ENCODE results near the gene RAI1. TPM values are rescaled to one million over a fixed set of nuclear protein-coding genes. Genes with fewer than 3 reads are reported as not detected.

The RAI1 gene
- total RNA-seq, 1 donor from 2014 or later: 33.5 TPM

GRCh38 chr17:17732892-17733670 is 51.8 kb downstream of the RAI1 start:
- Mint-ChIP-seq H3K9me3 (no peaks in the 10 kb centered on the region), H3K27me3 (ENCODE audit: low read depth) (no peaks in the 10 kb centered on the region), H3K36me3 (ENCODE audit: low read depth) (no peaks in the 10 kb centered on the region), H3K27ac (no peak overlapping the region), H3K4me1 (ENCODE audit: low read depth) (peaks cover 21% of the 10 kb centered on the region), H3K4me3 (ENCODE audit: low read depth) (no peak overlapping the region)
- no peak for DNase-seq (ENCODE audit: low spot score)
- intact Hi-C loops (cut with micrococcal nuclease): no loop called here

DNA sequence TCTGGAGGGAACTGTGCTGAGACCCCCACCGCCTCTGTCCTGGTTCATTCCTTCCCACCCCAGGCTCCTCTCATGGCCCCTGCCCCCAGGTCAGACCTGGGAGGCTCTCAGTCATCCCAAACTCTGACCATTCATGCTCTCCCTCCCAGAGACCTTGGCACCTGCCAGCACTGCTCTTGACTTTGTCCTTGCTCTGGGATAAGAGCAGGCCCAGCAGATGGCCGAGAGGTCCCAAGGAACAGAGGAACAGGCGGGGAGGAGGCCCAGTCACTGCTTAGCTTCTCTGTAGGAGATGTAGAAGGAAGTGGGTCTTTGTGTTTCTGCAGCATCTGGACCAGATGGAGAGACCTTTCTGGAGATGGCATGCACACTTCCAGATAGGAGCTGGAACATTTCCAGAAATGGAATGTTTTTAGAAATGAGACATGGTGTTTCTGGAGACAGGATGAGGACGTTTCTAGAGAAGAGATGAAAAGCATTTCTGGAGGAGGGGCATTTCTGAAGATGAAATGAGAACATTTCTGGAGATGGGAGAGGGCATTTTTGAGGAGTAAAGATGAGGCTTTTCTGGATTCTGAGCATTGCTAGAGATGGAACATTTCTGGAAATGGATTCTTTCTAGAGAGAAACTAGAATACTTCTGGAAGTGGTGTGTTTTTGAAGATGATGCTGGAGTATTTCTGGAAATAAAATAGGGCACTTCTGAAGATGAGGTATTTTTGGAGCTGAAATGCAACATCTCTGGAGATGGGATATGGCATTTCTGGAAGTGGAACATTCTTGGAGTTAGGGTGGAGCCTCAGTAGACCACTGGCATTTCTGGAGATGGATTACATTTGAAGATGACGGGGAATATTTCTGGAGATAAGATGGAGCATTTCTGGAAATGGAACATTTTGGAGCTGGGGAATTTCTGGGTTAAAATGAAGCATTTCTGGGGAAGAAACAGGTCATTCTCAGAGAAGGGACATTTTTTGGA is 55.2 kb downstream of the RAI1 start:
- Mint-ChIP-seq H3K9me3 (no peaks in the 10 kb centered on the region), H3K4me3 (ENCODE audit: low read depth) (no peak overlapping the region), H3K27ac (no peak overlapping the region), H3K4me1 (ENCODE audit: low read depth) (peaks cover 28% of the 10 kb centered on the region), H3K36me3 (ENCODE audit: low read depth) (no peaks in the 10 kb centered on the region), H3K27me3 (ENCODE audit: low read depth) (peaks cover 3% of the 10 kb centered on the region)
- intact Hi-C loops (cut with micrococcal nuclease): no loop called here
- DNase-seq (ENCODE audit: low spot score): no peak

DNA sequence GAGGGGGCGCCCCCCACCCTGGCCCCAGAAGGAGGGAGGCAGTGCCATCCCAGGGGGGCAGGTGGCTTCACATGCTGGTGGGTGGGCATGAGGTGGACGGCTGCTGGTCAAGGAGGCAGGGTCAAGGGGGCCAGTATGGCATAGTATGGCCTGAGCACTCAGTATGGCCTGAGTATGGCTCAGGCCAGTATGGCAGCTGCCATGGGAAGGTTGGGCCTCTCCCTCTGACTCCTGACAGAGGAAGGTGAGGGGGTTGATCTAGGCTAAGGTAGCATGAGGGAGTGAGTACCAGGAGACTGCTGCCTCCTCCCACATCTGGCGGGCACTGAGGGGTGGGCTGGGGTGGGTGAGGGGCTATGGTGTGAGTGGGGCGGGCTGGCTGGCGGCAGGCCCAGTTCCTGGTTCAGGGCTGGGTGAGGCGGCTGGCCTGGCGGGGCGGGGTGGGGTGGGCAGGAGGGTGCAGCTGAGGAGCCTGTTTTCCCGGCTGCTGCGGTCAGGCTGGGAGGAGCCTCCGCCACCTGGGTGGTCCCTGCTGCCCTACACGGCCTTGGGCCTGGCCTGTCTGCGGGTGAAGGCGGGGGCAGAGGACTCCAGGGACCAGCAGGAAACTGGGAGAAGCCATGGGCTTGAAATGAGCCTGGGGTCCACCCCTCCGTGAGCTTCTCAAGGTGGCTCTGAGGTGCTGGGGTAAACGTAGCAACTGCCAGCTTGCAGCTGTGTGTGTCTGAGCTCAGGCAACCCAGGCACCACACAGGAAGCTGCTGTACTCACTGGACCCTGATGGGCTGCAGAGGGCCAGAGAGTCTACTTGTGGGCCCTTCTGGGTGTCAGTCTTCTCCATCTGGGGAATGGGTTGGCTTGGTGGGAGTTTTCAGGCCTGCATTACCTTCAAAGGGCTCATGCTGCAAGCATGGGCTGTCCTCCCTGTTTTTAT is 57.0 kb downstream of the RAI1 start:
- intact Hi-C loops (cut with micrococcal nuclease): no loop called here
- no peaks in the 10 kb centered on the region for H3K36me3 Mint-ChIP-seq (ENCODE audit: low read depth)
- H3K9me3 Mint-ChIP-seq: no peaks in the 10 kb centered on the region
- H3K27ac Mint-ChIP-seq: no peak overlapping the region
- peaks cover 3% of the 10 kb centered on the region for H3K27me3 Mint-ChIP-seq (ENCODE audit: low read depth)
- DNase-seq (ENCODE audit: low spot score): no peak
- peaks cover 23% of the 10 kb centered on the region for H3K4me1 Mint-ChIP-seq (ENCODE audit: low read depth)
- no peak overlapping the region for H3K4me3 Mint-ChIP-seq (ENCODE audit: low read depth)

DNA sequence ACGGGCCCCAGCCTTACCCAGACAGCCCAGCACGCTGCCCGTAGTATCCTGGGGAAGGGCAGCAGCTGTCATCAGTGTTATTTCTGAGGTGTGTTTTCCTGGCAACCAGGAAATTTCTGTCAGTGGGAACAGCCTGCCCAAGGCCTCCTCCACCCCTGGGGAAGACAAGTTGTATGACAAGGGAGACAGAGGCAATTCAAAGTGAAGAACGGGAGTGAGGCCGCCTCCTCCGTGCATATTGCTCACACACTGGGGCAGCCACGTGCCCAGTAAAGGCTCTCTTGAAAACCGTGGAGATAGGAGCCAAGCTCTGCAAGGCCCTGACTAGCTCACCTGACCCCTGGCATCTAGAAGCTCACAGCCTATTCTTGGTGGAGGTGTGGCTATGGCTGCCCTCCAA is 57.6 kb downstream of the RAI1 start:
- intact Hi-C loops (cut with micrococcal nuclease): no loop called here
- Mint-ChIP-seq H3K27ac (no peak overlapping the region), H3K36me3 (ENCODE audit: low read depth) (no peaks in the 10 kb centered on the region), H3K4me1 (ENCODE audit: low read depth) (peaks cover 21% of the 10 kb centered on the region), H3K4me3 (ENCODE audit: low read depth) (no peak overlapping the region), H3K9me3 (no peaks in the 10 kb centered on the region), H3K27me3 (ENCODE audit: low read depth) (peaks cover 3% of the 10 kb centered on the region)
- no peak for DNase-seq (ENCODE audit: low spot score)

- intact Hi-C loops (cut with micrococcal nuclease): no loop called here
- Mint-ChIP-seq H3K4me3 (ENCODE audit: low read depth) (no peak overlapping the region), H3K27ac (no peak overlapping the region)
Measured at GRCh38 chr17:17739388-17740066, 58.3 kb downstream of the RAI1 start.

GRCh38 chr17:17740615-17741348 is 59.5 kb downstream of the RAI1 start:
- Mint-ChIP-seq H3K9me3 (no peaks in the 10 kb centered on the region), H3K27ac (no peak overlapping the region), H3K36me3 (ENCODE audit: low read depth) (no peaks in the 10 kb centered on the region), H3K27me3 (ENCODE audit: low read depth) (peaks cover 3% of the 10 kb centered on the region), H3K4me3 (ENCODE audit: low read depth) (no peak overlapping the region), H3K4me1 (ENCODE audit: low read depth) (peaks cover 14% of the 10 kb centered on the region)
- intact Hi-C loops (cut with micrococcal nuclease): no loop called here
- no peak for DNase-seq (ENCODE audit: low spot score)

More at GRCh38 chr17:17739388-17740066, 58.3 kb downstream of the RAI1 start:
- no peaks in the 10 kb centered on the region for H3K36me3 Mint-ChIP-seq (ENCODE audit: low read depth)
- peaks cover 3% of the 10 kb centered on the region for H3K27me3 Mint-ChIP-seq (ENCODE audit: low read depth)
- H3K9me3 Mint-ChIP-seq: no peaks in the 10 kb centered on the region
- DNase-seq (ENCODE audit: low spot score): no peak
- peaks cover 19% of the 10 kb centered on the region for H3K4me1 Mint-ChIP-seq (ENCODE audit: low read depth)

DNA sequence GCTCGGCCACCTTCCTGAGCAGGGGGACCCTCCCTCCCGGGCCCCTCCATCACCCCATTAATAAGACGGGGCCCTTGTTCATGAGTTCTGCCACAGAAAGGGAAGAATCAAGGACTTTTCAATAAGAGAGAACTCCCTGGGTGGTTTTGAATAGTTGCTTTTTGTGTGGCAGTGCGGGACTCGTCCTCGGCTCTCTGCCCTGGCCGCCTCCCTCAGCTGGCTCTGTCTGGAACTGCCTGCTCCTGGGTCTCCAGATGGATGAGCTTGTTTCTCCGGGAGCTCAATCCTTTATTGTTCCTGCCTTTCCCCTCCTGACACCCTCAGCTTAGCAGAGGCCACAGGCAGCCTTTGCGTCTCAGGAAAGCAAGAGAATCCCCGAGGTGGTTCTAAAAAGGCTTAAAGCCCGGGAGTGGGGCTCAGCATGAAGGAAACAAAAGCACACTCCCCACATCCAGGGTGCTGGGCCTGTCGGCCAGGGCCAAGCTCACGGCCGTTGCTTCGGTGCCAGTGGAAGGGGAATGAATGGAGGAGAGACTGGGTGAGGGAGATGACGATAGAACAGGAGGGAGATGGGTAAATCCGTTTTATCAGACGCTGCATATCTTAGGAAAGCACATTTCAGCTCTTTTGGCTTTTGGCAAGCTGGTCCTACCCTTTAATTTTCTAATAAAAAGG is 60.2 kb downstream of the RAI1 start:
- intact Hi-C loops (cut with micrococcal nuclease): no loop called here
- no peak for DNase-seq (ENCODE audit: low spot score)
- no peak overlapping the region for H3K27ac Mint-ChIP-seq
- H3K4me3 Mint-ChIP-seq (ENCODE audit: low read depth): no peak overlapping the region
- H3K9me3 Mint-ChIP-seq: no peaks in the 10 kb centered on the region
- peaks cover 3% of the 10 kb centered on the region for H3K27me3 Mint-ChIP-seq (ENCODE audit: low read depth)
- H3K4me1 Mint-ChIP-seq (ENCODE audit: low read depth): peaks cover 10% of the 10 kb centered on the region
- no peaks in the 10 kb centered on the region for H3K36me3 Mint-ChIP-seq (ENCODE audit: low read depth)

- peaks cover 3% of the 10 kb centered on the region for H3K27me3 Mint-ChIP-seq (ENCODE audit: low read depth)
- H3K36me3 Mint-ChIP-seq (ENCODE audit: low read depth): no peaks in the 10 kb centered on the region
- no peak for DNase-seq (ENCODE audit: low spot score)
- H3K9me3 Mint-ChIP-seq: no peaks in the 10 kb centered on the region
- intact Hi-C loops (cut with micrococcal nuclease): no loop called here
- no peak overlapping the region for H3K4me3 Mint-ChIP-seq (ENCODE audit: low read depth)
- peaks cover 10% of the 10 kb centered on the region for H3K4me1 Mint-ChIP-seq (ENCODE audit: low read depth)
- no peak overlapping the region for H3K27ac Mint-ChIP-seq
Measured at GRCh38 chr17:17742133-17742621, 60.9 kb downstream of the RAI1 start.

GRCh38 chr17:17742688-17743390 is 61.6 kb downstream of the RAI1 start:
- DNase-seq (ENCODE audit: low spot score): no peak
- H3K27ac Mint-ChIP-seq: no peak overlapping the region
- H3K27me3 Mint-ChIP-seq (ENCODE audit: low read depth): peaks cover 3% of the 10 kb centered on the region
- H3K36me3 Mint-ChIP-seq (ENCODE audit: low read depth): no peaks in the 10 kb centered on the region
- H3K9me3 Mint-ChIP-seq: no peaks in the 10 kb centered on the region
- H3K4me3 Mint-ChIP-seq (ENCODE audit: low read depth): no peak overlapping the region
- peaks cover 10% of the 10 kb centered on the region for H3K4me1 Mint-ChIP-seq (ENCODE audit: low read depth)
- intact Hi-C loops (cut with micrococcal nuclease): no loop called here

DNA sequence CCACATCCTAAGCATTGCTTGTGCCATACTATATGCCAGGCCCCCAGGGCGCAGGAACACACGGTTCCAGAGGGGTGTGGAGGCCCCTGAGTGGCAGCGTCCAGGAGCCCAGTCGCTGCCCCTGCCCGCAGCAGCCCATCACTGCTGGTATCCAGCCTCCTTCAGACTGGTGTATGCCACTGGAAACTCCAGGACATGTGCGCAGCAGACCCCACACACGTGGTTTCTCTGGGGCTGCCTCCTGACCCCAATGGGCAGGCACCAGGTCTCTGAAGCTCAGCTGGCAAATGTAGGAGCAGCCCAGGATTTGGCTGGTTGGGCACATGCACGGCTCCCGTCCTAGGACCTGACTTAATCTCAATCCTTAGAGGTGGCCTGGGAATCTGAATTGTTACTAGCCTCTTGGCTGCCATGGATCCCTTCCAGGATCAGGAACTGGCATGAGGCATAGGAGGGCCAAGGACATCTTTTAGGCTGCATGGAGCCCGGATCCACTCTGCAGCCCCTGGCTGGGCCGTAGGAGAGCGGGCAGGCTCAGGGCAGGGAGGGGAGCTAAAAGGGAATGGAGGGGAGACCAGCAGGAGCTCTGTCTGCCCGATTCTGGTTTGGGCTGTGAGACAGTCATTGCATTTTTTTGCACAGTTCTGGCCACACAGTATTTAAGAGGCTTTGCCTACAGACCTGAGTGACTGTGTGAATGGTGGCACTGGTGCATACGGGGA is 62.3 kb downstream of the RAI1 start:
- Mint-ChIP-seq H3K4me1 (ENCODE audit: low read depth) (peaks cover 10% of the 10 kb centered on the region), H3K36me3 (ENCODE audit: low read depth) (no peaks in the 10 kb centered on the region), H3K27me3 (ENCODE audit: low read depth) (peaks cover 3% of the 10 kb centered on the region), H3K9me3 (no peaks in the 10 kb centered on the region), H3K4me3 (ENCODE audit: low read depth) (no peak overlapping the region), H3K27ac (no peak overlapping the region)
- DNase-seq (ENCODE audit: low spot score): no peak
- intact Hi-C loops (cut with micrococcal nuclease): no loop called here
